ENCODE results near the gene AP4S1. TPM values are rescaled to one million over a fixed set of nuclear protein-coding genes. Genes with fewer than 3 reads are reported as not detected.

AP4S1 gene
- total and polyA plus RNA-seq, 2 of the 8 experiments (the other 6 are each of a cell fraction or from before 2014, with no cell fraction given) = 2.8 to 9.9 TPM

GRCh38 chr14:31021576-31021949 lies 3.9 kb upstream of the AP4S1 start:
- no peak overlapping the region for H3K4ac ChIP-seq (replicated peaks; ENCODE audit: insufficient read length, low read depth, low read length)
- no peak overlapping the region for H4K5ac ChIP-seq (ENCODE audit: insufficient read length, low read depth, low read length)
- H2AFZ ChIP-seq (ENCODE audit: low read length) = no peak overlapping the region
- no peak overlapping the region for H2BK20ac ChIP-seq (ENCODE audit: low read length)
- H3K4me3 ChIP-seq (ENCODE audit: extremely low read depth in 1 of 4, insufficient read depth in 2 of 4, low read depth in 3 of 4, low read length in 4 of 4) = no peak overlapping the region
- no peak overlapping the region for H2BK120ac ChIP-seq (replicated peaks; ENCODE audit: low read depth, low read length)
- H3K56ac ChIP-seq (replicated peaks; ENCODE audit: insufficient read length, low read depth, low read length) = no peak overlapping the region
- peaks cover 45 to 88% of the 10 kb centered on the region in 2 experiments for H3K79me2 ChIP-seq (ENCODE audit: control insufficient read depth in 1 of 2, insufficient read depth in 2 of 2, low read length in 2 of 2)
- no peak overlapping the region for H4K91ac ChIP-seq (replicated peaks; ENCODE audit: insufficient read length, low read length)
- H3K79me1 ChIP-seq (ENCODE audit: low read depth, low read length) = peaks cover 6% of the 10 kb centered on the region; the same call in 1 of the 2 replicates
- H3K14ac ChIP-seq (ENCODE audit: insufficient read length) = no peak overlapping the region
- no peak overlapping the region for H3K9ac ChIP-seq (replicated peaks in 1 of 4; ENCODE audit: extremely low read depth in 1 of 4, low read depth in 3 of 4, low read length in 3 of 4)
- H2BK5ac ChIP-seq (ENCODE audit: low read depth, low read length) = no peak overlapping the region
- H3K23me2 ChIP-seq (ENCODE audit: low read depth, low read length) = peaks cover 2% of the 10 kb centered on the region
- WGBS, 2 experiments (ENCODE audit: extremely low coverage in 1 of 2, insufficient coverage in 1 of 2, insufficient read length in 1 of 2, insufficient replicate concordance in 2 of 2, low coverage in 1 of 2, low lambda C conversion rate in 2 of 2, missing lambda C conversion rate in 1 of 2) = 96% methylated on average over 4 of the region's 4 CpGs; no CpG with 5 or more reads in 1 of the 2 experiments
- no peaks in the 10 kb centered on the region for H3K27me3 ChIP-seq (replicated peaks in 1 of 4; ENCODE audit: control insufficient read depth in 3 of 4, extremely low read depth in 1 of 4, insufficient read depth in 3 of 4, low read length in 3 of 4)
- H3K23ac ChIP-seq (ENCODE audit: insufficient read length) = no peak overlapping the region
- no peak overlapping the region for H2BK15ac ChIP-seq (ENCODE audit: low read length)
- no peak for TF ChIP-seq POLR2AphosphoS5 (IDR thresholded peaks at IDR 0.05; ENCODE audit: low read depth, low read length)
- TF ChIP-seq CHD2 (IDR thresholded peaks at IDR 0.05; ENCODE audit: low read length) = no peak
- H2AK5ac ChIP-seq (ENCODE audit: low read depth, low read length) = no peak overlapping the region
- H4K8ac ChIP-seq (ENCODE audit: extremely low read depth, insufficient read depth, low read length) = no peak overlapping the region
- ChIA-PET POLR2A (ENCODE audit: partially characterized antibody) (interaction anchor here (0.6 kb wide), 1 partner anchor 23 kb away, joined by 4 read pairs; no protein-coding TSS in a partner anchor), CTCF (ENCODE audit: partially characterized antibody) (interaction anchor here (1.6 kb wide), 1 partner anchor 41 kb away, joined by 7 read pairs; no protein-coding TSS in a partner anchor)
- no peak overlapping the region for H3K18ac ChIP-seq (ENCODE audit: extremely low read depth, low read length)
- no peak for DNase-seq (ENCODE audit: low read depth in 1 of 2, low spot score in 2 of 2)
- H4K20me1 ChIP-seq (replicated peaks in 1 of 2; ENCODE audit: control insufficient read depth in 1 of 2, insufficient read depth in 2 of 2, low read length in 2 of 2) = peaks cover 9 to 13% of the 10 kb centered on the region in 2 experiments
- peaks cover 0 to 17% (median 4%) of the 10 kb centered on the region in 4 experiments; a peak in 3 of 8 replicates for H3K36me3 ChIP-seq (ENCODE audit: control insufficient read depth in 2 of 4, insufficient read depth in 4 of 4, low read length in 3 of 4)
- H3K27ac ChIP-seq (ENCODE audit: low read depth, low read length) = no peak overlapping the region
- no peak for FAIRE-seq
- no peaks in the 10 kb centered on the region for H3K9me3 ChIP-seq (ENCODE audit: insufficient read depth in 2 of 2, low read depth in 1 of 2, low read length in 1 of 2)
- H2BK12ac ChIP-seq (ENCODE audit: low read depth, low read length) = no peak overlapping the region
- H3K4me2 ChIP-seq (ENCODE audit: insufficient read depth in 1 of 2, low read depth in 2 of 2, low read length in 2 of 2) = no peak overlapping the region
- 0 out of 7 replicates have a peak, but pooled peaks cover 0 to 2% (median 0%) of the 10 kb centered on the region in 4 experiments for H3K4me1 ChIP-seq (replicated peaks in 1 of 4; ENCODE audit: control insufficient read depth in 3 of 4, insufficient read depth in 4 of 4, low read length in 3 of 4)
